Urinary bladder (tissue), 4 donors: ENCODE results near the gene ATP8A1. TPM values are rescaled to one million over a fixed set of nuclear protein-coding genes. Genes with fewer than 3 reads are reported as not detected.
A peak's percentile ranks its signal among the peaks of the same experiment; 100 is the strongest.
"Not testable (repeated sequence)": the region's sequence is repeated elsewhere in the genome, so short reads cannot be mapped to it uniquely, and the experiment has no call there.

Source experiments
- DNase-seq: peaks from one replicate; pipeline ENCODE4 v3.0.0-alpha.2; 2015; ENCODE audit errors: extremely low spot score
- H3K27ac ChIP-seq: one replicate; pipeline ENCODE4 v1.5.1; 2013; ENCODE audit warnings: low read depth, mild to moderate bottlenecking, moderate library complexity
- H3K36me3 ChIP-seq: one replicate; pipeline ENCODE4 v1.6.1; 2013; ENCODE audit warnings: mild to moderate bottlenecking, moderate library complexity; ENCODE audit not compliant: insufficient read depth
- H3K4me1 ChIP-seq: one replicate; pipeline ENCODE4 v1.6.1; 2013; ENCODE audit warnings: mild to moderate bottlenecking, moderate library complexity; ENCODE audit not compliant: insufficient read depth
- H3K4me3 ChIP-seq: one replicate; pipeline ENCODE4 v1.5.1; 2013; ENCODE audit warnings: low read depth, low read length
- WGBS: extraction: QIAGEN DNeasy Blood & Tissue Kit; methylation state at CpG from one replicate; pipeline ENCODE4 v1.1.7; 2013; 5-methylcytosine and 5-hydroxymethylcytosine counted together
- polyA plus RNA-seq: library from polyadenylated mRNA; stranded (reverse); fragments of 200-250 nt; gene quantifications from one replicate; pipeline ENCODE4 v1.2.3, GENCODE V29; 2013
- total RNA-seq: library from RNA; depleted of rRNA; stranded (reverse); fragments of >200 nt; gene quantifications from one replicate; pipeline ENCODE4 v1.2.3, GENCODE V29; 2014
- donor health status: healthy with polysubstance abuse.
- donor health status: healthy.

Gene ATP8A1
- total and polyA plus RNA-seq, 2 donors, result 3.9 to 59.2 TPM

DNA sequence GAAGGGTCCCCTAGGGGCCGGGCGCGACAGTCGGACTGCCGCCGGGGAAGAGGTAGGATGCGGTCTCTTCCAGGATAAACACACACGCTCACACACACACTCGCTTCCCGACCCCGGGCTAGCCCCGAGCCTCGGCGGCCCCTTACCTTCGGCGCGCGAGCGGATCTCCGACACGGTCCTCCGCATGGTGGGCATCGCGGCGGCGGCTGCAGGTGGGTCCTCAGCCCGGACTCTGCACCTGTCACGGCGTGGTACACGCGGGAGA is 294 bp downstream of the ATP8A1 start:
- under 1% methylated on average over 31 of the region's 31 CpGs for WGBS
- DNase-seq, result no peak
- Histone ChIP-seq H3K27ac (peak overlapping the region; percentile 33), H3K36me3 (no peaks in the 10 kb centered on the region), H3K4me1 (no peaks in the 10 kb centered on the region), H3K4me3 (peak overlapping the region; percentile 77)

DNA sequence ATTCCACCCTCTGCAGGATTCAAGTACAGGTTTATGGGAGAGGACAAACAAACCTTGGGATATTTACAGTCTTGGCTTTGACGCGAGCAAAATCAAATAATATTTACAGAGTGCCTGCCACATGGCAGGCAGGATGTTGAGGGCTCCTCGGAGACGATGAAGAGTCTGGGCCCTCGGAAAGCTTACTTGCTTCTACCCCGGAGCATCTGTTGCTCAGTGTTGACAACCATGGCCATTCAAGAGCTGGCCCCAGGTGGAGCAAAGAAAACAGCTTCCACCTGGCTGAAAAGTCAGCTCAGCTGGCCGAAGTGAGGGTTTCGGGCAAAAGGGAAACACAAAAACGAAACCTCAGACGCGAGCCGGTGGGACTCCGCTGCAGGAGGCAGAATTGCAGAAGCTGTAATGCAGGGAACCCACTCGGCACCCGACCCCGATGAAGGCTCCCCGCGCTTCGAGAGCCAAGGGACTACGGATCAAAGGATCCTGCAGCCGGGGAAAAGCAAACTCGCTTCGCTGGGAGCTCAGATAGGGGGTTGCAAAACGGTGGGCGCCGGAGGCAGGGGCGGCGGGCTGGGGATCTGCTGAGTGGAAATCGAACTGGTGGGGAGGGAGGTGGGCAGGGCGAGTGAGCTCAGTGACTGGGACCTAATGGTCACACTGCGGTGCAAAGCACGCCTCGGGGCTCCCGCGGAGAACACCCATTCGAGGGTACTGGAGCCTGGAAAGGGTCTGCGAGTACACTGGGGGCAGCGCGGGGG is 805 bp downstream of the ATP8A1 start:
- DNase-seq, result no peak
- H3K36me3 ChIP-seq, result no peaks in the 10 kb centered on the region
- 2% methylated on average over 39 of the region's 39 CpGs for WGBS

DNA sequence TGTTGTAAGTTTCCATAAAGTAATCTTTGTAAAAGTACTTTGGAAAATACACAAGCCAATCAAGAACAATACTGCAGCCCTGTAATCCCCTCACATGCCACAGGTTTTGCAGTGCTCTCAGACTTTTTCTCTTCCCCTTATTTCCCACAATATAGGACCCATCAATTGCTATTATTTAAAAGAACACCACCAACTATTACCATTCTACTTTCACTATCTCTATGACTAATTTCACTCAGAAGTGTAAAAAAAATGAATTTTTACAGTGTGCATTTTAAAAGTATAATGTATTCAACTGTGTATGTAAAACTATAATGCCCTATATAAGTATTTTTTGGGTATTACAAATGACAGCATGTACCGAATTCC is 1.7 kb downstream of the ATP8A1 start:
- Histone ChIP-seq H3K27ac (no peak overlapping the region), H3K36me3 (no peaks in the 10 kb centered on the region), H3K4me1 (no peaks in the 10 kb centered on the region), H3K4me3 (no peak overlapping the region)
- 85% methylated on average over 1 of the region's 1 CpG for WGBS
- DNase-seq, result no peak

More for the DNA sequence above, 805 bp downstream of the ATP8A1 start:
- H3K27ac ChIP-seq, result peak overlapping the region; percentile 33
- H3K4me1 ChIP-seq, result no peaks in the 10 kb centered on the region
- H3K4me3 ChIP-seq, result peak overlapping the region; percentile 77

DNA sequence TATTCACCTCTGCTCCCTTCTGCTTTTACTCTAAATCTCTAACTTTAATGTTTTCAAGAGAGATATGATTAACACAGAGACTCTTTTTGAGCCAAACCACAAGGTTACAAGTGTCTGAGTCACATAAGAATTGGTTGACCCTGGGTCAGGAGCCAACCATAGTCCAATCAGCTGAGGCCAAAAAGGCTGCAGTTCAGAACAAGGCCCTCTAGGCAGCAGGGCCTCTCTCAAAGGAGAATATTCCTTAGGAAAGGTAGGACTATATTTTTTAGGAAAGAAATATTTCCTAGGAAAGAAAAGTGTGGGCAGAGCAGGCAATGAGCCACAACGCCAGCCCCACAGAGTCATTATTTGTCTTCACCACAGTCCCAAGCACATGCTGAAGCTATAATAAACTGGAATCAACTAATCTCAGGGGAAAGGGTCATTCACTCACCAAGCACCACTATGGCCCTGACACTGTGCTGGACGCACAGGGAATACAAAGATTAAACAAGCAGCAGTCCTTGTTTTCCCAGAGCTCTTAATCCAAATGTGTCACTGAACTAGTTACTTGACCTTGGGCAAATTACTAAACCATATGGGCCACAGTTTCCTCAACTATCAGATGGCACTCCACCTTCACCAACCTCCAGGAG is 2.2 kb downstream of the ATP8A1 start:
- WGBS, result 66% methylated on average over 2 of the region's 2 CpGs
- Histone ChIP-seq H3K4me1 (no peaks in the 10 kb centered on the region), H3K27ac (no peak overlapping the region)

DNA sequence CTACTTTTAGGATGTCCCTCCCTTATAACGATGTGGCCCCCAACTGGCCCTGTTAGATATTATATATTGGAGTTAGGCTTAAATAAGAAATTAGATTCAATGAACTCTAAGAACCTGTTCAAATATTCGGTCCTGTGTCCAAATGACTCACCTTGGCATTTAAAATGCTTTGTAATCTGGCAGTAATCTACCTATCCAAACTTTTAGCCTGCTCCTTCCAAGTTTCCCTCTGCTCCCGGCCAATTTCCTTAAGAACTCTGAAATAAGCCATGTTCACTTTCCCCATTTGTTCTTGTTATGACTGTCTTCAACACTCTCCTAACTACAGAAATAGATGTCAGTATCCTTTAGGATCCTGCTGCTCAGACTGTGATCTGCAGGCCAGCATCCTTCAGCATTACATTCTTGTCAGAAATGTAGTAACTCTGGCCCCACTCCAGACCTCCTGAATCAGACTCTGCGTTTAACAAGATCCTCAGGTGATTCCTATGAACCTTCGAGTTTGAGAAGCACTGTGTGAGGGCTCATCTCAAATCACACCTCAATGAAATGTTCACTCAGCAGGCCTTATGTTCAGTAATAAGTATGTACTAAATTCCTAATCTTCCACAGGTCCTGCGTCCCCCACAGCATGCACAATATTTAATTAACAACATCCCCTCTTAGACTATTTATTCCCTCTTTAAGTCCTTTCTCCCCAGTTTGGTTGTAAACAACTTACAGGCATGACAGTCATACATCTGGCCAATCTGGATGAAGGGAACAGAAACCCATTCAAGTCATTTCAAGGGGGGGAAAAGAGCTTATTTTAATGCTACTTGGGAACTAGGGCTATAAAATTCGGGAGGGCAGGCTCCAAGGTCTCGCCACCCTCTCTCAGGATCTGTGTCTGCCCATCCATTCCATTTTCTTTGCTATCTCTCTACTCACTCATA is 3.0 kb downstream of the ATP8A1 start:
- 78% methylated on average over 8 of the region's 8 CpGs for WGBS
- no peak overlapping the region for H3K4me3 ChIP-seq
- no peaks in the 10 kb centered on the region for H3K36me3 ChIP-seq
- DNase-seq, result no peak
- no peaks in the 10 kb centered on the region for H3K4me1 ChIP-seq
- no peak overlapping the region for H3K27ac ChIP-seq

More for the DNA sequence above, 2.2 kb downstream of the ATP8A1 start:
- H3K4me3 ChIP-seq, result no peak overlapping the region
- no peaks in the 10 kb centered on the region for H3K36me3 ChIP-seq
- DNase-seq, result no peak

DNA sequence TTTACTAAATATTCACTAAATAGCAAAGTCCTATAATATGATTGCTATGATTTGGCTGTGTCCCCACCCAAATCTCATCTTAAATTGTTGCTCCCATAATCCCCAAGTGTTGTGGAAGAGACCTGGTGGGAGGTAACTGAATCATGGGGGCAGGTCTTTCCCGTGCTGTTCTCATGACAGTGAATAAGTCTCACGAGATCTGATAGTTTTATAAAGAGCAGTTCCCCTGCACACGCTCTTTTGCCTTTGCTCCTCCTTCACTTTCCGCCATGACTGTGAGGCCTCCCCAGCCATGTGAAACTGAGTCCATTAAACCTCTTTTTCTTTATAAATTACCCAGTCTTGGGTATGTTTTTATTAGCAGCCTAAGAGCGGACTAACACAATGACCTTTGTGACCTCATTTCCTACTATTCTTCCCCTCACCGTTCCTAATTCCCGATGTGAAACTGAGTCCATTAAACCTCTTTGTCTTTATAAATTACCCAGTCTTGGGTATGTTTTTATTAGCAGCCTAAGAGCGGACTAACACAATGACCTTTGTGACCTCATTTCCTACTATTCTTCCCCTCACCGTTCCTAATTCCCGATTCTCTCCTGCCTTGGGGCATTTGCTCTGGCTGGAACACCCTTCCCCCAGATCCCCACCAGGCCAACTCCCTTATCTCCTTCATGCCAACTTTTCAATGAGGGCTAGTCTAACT is 4.2 kb downstream of the ATP8A1 start:
- H3K4me3 ChIP-seq, H3K36me3 ChIP-seq, H3K4me1 ChIP-seq, H3K27ac ChIP-seq, DNase-seq: not testable (repeated sequence)
- 67% methylated on average over 10 of the region's 10 CpGs for WGBS

DNA sequence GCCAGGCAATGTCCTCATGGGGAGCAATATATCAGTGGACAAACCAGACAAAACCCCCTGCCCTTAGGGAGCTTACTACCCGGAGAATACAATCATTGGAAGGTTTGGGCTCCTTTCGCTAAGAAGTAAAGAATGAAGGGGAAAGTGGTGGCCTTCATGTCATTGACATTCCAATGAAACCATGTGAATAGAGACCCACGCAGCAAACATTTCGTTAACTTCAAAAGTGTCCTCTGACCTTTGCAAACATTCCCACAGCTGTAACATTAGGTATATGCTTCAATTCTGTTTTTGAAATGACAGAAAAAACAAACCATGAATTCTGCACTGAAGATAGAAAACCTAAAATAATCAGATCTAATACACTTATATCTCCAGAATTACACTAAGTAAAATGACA is 7.0 kb downstream of the ATP8A1 start:
- Histone ChIP-seq H3K27ac (no peak overlapping the region), H3K4me1 (no peaks in the 10 kb centered on the region), H3K36me3 (no peaks in the 10 kb centered on the region), H3K4me3 (no peak overlapping the region)
- no peak for DNase-seq
- 65% methylated on average over 4 of the region's 4 CpGs for WGBS

DNA sequence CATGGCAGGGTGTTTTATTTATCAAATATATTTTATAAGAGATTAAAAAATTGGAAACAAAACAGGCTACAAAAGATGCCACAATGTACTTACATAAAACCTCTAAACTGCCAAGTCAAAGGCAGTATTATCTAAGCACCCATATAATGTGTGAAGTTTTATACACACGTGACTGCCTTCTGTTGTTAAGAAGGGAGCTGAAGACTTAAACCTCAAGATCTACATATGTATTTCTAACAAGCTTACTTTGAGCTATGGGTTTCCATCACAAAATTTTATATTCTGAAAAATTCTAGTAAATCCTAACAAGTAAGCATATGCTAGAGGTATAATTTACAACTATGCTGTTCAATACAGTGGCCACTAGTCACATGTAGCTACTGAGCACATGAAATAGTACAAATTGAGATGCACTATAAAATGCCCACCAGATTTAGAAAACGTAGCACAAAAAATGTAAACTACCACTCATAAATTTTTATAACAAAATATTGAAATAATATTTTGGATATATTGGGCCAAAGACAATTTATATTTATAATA is 9.8 kb downstream of the ATP8A1 start:
- Histone ChIP-seq H3K4me3 (no peak overlapping the region), H3K36me3 (no peaks in the 10 kb centered on the region), H3K27ac (no peak overlapping the region), H3K4me1 (no peaks in the 10 kb centered on the region)
- 83% methylated on average over 2 of the region's 2 CpGs for WGBS
- no peak for DNase-seq

DNA sequence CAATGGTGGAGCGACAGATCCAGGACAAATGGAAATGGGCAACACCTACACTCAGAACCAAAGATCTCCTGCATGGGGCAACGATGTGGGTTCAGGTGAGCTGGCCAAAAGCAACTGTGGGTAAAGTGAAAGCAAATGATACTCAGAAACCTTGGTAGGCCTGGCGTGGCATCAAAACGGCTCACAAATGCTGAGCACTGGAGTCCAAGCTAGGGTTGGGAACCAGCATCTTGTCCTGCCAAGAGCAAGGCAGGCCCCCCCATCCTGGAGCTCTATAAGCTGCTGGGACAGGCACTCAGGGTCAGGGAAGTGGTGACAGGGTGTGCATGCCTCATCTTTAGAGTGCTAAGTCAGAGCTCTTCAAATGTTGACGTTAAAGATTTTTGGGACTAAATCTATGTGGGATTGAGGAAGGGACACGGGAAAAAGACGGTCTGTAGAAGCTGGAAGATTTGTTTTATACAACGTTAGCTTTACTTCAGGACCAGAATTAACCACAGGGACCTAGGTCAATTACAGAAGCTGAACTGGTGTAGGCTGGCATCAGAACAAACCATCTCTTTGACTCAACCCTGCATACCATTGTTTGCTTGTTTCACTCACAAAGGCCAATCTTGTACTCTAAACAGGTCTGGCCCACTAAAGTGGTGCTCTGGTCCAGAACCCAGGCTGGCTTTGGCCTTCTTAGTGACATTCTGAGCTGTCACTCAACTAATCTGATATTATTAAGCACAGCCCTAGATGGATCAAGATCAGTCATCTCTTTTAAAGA is 10.7 kb downstream of the ATP8A1 start:
- no peaks in the 10 kb centered on the region for H3K4me1 ChIP-seq

DNA sequence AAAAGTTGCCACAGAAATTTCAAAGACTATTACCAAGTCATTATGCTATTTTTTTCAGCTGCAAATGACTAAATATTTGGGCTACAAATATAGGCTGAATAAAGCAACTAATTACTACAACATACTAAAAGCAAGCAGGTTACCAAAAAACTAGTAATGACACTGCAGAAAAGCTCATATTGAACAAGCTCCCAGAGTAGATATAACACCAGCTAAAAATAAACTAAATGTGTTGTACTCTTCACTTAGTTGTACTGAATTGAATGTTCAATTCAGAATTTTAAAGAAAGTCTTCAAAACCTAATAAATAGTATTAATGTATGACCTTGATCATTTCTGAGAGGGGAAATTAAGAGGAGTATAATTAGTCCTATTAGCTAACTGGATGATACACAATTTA is 12.0 kb downstream of the ATP8A1 start:
- Histone ChIP-seq H3K4me1 (no peaks in the 10 kb centered on the region), H3K36me3 (no peaks in the 10 kb centered on the region), H3K27ac (no peak overlapping the region), H3K4me3 (no peak overlapping the region)
- no peak for DNase-seq

More for the DNA sequence above, 10.7 kb downstream of the ATP8A1 start:
- Histone ChIP-seq H3K36me3 (no peaks in the 10 kb centered on the region), H3K27ac (no peak overlapping the region), H3K4me3 (no peak overlapping the region)
- WGBS, result 88% methylated on average over 8 of the region's 8 CpGs
- DNase-seq, result no peak

DNA sequence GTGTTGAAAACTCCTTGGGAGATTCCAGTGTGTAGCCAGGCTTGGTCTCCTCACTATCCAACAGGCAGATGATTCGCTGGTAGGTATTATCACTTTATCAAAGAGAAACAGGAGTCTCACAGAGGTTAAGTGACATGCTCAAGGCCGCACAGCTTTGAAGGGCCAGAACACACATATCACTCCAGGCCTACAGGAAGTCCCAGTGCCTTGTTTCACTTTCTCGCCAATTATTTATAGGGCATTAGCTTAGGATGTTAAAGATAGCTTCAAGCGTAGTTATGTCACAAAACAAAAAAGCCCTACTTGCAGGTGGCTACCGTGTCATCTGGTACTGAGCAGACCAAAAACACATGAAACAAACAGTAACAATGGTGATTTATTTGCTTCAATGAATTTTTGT is 13.2 kb downstream of the ATP8A1 start:
- Histone ChIP-seq H3K27ac (no peak overlapping the region), H3K4me3 (no peak overlapping the region), H3K4me1 (no peaks in the 10 kb centered on the region), H3K36me3 (no peaks in the 10 kb centered on the region)
- 83% methylated on average over 5 of the region's 5 CpGs for WGBS
- DNase-seq, result no peak

DNA sequence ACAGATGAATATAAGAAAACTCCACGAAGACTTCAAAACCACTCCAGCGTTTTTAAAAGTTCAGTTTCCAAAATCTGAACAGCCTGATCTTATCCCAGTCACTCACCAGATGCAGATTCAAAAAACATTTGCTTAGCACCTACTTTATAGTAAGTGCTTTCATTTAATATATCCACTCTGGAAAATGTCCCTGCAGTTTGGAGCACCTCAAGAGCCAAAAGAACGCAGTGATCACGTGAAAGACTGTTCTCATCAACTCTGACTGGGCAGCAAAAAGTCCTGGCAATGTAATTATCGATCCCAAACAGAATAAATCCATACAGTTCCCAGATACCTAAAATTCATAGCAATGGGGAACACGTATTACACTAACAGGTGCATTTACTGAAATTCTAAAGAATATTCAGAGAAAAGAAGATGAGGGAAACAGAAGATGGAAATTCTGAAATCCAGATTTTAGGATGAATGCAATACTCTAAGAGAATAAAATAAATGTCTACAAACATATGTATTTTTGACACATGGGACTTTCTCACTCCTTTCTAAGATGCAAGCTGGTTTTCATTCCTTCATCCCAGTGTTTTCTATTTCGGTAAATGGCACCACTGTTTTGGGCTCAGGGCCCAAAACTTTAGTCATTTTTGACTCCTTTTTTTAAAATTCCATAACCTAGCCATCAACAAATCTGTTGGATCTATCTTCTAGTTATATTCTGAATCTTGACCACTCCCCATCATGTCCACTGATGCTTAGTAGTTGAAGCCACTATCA is 13.9 kb downstream of the ATP8A1 start:
- H3K27ac ChIP-seq, result no peak overlapping the region
- 82% methylated on average over 7 of the region's 7 CpGs for WGBS
- no peaks in the 10 kb centered on the region for H3K4me1 ChIP-seq
- H3K36me3 ChIP-seq, result no peaks in the 10 kb centered on the region
- no peak overlapping the region for H3K4me3 ChIP-seq
- DNase-seq, result no peak
